HG02678 (cell line): ENCODE measurements around the gene SURF2.
A peak's percentile ranks its signal among the peaks of the same experiment; 100 is the strongest.

Source experiments
- ATAC-seq: cut with Tn5 transposase; IDR thresholded peaks from one replicate; pipeline ENCODE4 v1.9.1; 2021; ENCODE audit warnings: mild to moderate bottlenecking, moderate library complexity; ENCODE audit not compliant: unreplicated experiment

SURF2 gene

DNA sequence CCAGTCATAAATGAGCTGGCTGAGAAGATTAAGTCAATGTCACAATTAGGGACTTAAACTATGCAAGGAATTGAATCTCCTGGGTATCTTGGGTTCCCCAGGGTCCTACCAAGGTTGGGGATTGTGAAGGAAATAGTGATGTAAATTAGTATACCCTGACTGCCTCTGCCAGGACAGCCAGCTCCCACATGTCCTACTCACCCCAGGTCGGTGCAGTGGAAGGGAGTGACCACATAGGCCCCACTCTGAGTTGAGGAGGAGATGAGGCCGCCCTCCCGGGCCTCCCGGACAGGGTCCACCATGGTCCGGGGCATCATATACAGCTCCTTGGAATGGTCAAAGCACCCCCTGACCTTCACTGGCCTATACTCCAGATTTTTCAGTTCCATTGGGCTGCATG is 2.8 kb upstream of the SURF2 start:
- no peak for ATAC-seq

DNA sequence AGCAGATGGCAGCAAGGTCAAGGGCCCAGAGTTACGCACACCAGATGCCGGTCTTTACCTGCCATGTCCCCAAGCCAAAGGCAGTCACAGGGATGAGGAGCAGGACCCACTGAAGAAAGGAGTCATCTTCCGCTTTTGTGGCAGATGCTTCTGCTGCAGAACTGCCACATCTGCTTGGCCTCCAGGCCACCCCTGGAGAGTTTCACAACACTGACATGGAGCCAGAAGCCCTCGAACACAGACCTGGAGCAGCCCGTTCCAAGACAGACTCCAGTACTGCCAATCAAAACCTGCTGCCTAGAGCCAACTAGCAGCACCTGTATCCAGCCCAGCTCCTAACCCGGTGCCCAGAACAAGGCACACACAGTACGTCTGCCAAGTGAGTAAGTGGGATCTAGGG is 1.6 kb upstream of the SURF2 start:
- no peak for ATAC-seq

DNA sequence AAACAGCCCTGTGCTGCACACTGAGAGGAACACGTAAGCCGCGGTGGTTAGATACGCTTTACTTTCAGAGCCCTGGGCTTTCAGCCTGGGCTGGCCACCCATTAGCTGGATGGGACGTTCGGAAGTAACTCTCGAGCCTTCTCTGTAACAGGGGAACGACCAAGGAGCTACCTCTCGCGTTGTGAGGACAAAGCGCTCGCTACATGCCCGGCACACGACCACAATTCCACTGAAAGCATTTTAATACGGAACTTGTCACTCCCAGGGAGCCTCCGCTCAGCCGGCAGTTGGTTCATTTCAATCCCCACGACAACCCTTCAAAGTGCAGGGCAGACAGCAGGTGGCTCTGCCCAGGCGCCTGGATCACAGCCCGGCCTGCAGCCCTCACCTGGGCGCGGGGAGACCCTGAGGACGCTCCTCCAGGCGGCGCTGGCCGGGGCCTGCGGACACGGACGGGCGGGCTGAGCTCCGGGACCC is 431 bp upstream of the SURF2 start:
- peak; percentile 44 for ATAC-seq

DNA sequence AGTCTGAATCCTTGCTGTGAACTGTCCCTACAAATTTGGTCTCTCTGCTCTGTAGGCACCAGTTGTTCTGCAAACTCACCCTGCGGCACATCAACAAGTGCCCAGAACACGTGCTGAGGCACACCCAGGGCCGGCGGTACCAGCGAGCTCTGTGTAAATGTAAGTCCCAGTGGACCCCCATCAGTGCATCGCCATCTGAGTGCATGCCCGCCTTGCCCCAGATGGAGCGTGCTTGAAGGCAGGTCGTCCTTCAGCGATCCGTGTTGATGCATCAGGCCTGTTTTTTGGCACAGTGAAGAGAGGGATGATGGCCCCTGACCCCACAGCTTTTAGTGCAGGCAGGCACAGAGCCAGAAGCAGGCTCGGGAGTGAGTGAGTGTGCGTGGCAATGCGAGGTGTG is 1.3 kb downstream of the SURF2 start:
- ATAC-seq: no peak

DNA sequence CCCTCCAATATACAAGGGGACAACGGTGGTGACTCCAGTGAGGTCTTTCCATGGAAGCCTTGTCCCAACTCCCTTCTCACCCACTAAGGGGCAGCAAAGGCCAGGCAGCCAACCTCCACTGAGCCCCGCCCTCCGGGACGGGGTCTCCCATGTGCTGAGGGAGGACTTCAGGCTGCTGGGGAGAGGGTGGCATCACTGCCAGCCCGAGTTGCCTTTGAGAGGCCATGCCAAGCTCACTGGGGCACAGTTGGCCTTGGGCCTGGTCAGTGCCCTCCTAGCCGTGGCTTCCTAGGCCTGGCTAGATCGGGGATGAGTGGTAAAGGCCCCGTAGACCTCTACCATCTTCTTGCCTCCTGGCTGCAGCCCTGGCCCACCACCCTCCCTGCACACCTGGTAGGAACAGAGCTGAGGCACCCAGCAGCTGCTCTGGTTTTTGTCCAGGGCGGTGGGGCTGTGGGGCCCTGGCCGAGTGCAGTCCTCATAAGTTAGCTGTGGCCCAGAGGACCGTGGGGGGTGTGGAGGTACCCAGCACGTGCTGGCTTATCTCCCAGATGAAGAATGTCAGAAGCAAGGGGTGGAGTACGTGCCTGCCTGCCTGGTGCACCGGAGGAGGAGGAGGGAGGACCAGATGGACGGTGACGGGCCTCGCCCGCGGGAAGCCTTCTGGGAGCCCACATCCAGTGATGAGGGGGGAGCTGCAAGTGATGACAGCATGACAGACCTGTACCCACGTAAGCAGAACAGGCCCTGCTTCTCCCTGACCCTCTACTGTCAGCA is 3.2 kb downstream of the SURF2 start:
- no peak for ATAC-seq

DNA sequence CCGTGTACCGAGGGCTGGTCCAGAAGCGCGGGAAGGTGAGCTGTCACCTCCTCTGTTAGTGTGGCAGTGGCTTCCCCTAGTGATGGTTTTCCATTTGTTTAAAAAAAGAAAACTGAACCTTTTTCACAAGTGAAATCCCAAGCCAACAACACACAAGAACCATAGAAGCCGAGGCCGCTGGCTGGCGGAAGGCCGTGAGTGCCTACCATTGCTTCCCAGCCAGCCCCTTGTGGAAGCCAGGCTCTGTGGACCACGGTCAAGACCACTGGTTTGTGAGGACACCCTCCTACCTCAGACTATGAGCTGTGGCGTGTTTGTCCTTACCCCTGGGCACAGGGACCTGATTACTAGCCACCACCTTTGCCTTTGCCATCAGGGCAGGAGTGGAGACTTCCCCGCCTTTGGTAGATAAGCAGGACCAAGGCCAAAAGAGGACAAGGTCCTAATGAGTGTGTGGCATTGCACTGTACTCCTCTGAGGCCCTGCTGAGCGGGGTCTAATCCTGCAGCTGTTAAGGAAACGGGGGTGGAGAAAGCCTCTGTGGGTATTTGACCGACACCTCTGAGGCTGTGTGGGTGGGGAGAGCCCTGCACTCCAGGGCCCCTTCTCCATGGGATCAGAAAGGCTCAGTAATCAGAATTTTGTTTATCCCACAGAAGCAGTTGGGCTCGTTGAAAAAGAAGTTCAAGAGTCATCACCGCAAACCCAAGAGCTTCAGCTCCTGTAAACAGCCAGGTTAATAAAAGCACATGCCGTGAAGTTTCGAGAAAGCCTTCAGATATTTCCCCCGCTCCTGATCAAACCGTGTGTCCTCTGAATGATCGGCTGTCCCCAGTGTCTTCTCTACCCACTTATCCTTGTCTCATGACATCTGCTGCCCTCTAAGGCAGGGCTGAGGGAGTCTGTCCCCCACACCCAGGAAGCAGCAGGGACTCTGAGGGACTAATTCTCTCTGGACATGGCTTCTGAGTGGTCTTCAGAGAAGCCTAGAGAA is 4.3 kb downstream of the SURF2 start:
- no peak for ATAC-seq

DNA sequence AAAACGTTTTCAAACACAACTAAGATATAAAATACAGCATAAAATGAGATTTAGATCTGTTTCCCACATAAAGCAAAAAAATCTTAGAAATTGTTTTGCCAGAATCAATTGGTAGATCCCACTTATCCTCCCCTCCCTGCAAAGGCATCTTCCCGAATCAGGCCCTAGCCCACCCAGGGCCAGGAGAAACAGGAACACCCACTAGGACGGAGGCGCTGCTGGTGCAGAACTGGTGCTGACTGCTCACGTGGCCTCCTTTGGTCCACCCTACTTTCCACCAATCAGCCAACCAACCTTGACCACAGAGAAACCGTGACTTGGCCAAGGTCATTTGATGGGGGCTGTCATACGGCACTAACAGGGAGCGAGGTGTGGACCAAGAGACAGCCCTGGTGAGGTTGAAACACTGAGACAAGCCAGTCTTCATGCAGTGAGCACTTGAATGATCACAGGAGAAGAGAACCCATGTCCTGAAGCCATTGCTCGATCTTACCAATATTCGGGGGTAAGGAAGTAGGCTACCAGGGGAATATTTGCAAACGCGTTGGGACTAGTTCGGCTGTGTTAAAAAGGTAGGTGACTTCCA is 5.2 kb downstream of the SURF2 start:
- ATAC-seq: no peak

DNA sequence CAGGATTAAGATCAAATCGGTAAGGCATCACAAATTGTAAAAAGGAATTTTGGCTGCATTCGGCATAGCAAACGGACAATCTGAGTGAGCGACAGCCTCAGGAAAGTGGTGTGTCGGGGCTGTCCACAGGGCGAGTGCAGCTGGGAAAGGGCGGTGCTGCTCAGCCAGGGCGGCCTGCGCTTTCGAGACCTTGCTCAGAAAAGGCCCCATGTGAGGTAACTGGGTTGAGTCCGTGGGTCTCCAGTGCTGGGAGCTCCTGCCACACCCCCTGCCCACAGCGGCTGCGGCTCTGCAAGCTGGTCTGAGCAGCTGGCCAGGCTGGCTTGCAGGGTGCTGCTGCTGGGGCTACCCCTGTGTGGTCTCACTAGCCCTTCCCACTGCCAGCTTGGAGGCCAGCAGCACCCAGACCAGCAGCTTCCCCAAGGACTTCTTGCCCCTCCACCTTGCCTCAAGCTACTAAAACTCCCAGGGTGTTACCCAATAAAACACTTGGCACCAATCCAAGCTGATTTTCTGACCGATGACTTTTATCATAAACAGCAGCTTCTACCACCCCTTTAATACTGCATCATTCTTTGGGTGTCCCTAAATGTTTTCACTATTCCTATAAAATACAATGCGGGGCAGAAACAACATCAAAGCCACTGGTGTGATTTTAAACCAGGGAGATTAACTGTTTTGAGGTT is 6.2 kb downstream of the SURF2 start:
- ATAC-seq: no peak

DNA sequence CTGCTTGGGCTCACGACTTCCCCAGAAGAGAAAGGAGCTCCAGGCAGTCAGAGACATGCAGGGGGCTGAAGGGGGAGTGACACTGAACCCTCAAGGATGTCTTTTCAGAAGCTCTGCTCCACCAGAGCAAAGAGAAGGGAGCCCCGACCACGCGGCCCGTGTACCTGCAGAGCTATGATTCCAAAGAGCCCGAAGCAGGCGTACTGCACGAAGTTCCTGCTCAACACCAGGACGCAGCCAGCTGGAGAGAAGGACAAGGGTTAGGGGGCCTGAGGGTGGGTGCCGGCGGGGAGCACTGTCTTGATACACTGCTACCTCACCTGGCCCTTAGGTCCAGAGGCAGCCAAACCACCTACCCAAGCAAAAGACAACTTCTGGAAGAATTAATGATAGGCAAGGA is 10.1 kb downstream of the SURF2 start:
- ATAC-seq: no peak

DNA sequence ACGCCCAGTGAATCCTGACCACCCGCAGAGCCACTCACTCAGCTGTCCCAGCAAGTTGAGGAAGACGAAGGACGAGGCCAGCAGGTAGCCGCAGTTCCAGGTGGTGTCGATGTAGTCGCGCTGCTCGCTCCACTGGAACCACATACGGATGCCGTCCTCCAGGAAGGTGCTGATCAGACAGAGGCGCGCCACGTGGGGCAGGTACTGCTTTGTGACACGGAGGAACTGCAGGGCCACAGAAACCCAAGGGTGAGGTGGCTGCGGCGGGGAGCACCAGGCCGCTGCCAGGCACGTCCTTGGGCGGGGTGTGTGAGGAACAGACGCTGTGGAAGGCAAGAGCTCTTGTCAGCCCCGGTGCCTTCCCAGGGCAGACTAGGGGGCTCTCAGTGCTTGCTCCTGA is 10.9 kb downstream of the SURF2 start:
- no peak for ATAC-seq

DNA sequence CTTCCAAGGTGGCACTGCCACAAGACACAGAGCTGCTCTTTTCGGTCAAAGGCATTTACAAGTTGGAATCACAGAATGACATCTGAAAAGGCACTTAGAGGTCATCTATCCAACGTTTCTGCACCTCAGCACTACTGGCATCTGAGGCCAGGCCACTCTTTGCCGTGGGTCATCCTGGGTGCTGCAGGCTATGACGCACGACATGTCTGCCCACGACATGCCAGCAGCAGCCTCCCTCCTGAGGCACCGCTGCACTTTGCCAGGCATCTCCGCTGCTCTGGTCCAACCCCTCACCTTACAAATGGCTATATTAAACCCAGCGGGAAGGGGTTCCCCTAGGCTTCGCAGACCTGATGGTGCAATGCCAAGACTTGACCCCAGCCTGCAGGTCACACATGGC is 11.4 kb downstream of the SURF2 start:
- no peak for ATAC-seq

DNA sequence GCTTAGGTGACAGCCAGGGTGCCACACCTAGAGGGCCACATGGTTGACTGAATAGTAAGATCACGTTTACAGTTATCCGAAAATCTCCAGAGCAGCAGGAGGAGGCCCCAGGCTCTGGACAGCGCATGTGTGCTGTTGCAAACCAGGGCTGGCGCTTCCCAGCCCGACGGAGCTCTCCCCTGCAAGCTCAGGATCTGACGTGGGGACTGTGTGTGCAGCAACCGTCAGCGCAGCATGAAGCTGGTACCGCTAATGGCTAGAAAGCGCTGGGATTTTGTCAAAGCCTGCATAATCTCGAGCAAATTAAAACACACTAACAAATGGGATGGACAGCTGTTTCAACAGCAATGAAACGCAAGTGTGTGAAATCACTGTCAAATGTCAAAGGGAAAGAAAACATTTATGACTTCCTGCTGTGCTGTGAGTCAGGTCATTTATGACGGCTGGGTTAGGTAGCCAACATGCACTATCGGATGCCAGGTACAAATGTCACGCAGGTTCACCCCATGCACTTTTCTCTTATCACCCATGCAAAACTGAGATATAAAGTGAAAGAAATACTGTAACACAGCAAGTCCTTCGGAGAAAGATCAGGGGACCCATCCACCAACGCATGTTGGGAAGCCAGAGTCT is 12.0 kb downstream of the SURF2 start:
- ATAC-seq: no peak

DNA sequence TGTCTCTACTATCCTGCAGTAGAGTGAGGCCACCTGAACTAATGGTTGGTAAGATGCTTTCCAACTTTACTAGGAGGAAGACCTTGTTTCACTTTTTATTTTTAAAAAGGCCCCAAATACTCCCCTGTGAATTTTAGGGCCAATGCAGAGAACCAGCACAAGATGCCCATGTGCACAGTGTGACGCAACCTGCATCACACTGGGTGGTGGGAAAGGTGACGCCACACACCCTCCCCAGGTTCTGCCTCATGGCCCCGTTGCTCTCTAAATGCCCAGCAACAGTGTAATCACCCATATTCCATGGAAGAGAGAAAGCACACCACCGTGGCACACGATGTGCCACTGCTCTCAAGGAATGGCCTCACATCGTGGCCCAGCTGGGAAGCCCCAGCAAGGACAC is 13.1 kb downstream of the SURF2 start:
- no peak for ATAC-seq

DNA sequence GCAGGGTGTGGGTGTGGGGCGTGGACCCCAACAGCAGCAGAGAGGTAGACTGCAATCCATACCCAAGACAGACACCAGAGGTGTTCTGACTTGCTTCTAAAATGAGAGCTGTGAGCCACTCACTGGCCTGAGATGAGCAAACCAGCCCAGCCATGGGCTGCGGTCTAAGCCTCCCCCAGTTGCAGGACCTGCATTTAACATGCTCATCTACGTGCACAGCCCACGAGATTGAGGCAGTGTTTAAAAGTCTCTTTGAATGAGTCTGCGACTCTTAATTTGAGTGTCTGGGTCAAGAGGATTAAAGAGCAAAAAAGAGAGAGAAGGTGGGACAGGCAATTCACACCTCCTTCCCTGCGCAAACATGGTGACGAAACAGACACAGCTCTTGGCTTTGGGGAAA is 13.6 kb downstream of the SURF2 start:
- ATAC-seq: no peak

DNA sequence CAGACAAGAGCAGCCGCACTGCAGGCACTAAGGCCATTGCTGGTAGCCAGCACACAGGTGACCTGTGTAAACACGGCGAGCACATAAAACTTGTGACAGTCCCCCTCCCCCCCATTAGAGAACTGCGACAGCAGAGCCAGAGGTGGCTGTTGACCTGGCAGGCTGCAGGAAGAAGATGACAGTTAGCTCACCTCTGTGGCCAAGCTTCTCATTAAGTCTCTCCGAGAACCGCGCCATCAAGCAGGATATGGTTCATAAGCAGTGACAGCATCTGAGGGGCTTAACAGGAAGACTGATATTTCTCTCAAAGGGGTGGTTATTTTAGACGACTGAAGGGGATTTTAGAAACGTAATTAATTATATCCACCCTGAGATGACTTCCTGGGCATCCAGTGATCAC is 14.3 kb downstream of the SURF2 start:
- no peak for ATAC-seq

DNA sequence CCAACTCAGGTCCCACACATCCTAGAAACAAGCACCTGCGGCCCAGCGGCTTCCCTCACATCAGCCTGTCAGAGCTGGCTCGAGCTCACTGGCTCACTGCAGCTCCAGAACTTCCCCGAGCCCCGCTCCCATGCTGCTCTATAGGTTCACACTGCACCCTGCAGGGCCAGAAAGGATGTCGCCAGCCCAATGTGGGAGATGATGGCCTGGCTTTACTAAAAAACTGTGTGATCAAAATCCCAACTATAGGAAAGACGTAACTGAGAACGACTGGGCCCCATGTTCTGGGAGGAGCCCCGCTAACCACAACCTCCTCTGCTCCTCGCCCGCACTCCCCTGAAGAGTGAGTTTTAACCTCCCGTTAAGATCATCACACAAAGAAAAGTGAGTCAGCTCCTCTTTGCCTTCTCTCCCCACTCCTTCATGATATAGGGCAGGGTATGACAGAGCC is 14.9 kb downstream of the SURF2 start:
- ATAC-seq: no peak

DNA sequence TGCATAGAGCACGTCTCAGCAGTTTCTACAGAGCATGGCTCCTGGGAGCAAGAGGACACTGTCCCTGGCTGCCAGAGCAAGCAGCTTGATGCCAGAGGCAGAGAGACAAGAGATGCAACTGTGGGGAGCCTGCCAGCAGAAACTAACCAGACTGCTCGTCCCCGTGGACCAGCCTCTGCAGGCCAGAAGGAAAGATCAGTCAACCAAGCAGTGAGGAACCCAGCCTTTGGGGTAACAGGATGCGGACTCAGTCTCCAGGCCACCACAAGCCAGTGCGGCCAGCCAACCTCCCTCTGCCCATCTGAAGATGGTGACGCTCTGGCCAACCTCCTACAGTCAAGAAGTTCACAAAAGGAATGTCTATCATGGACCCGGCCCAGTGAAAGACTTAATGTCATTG is 15.8 kb downstream of the SURF2 start:
- no peak for ATAC-seq

DNA sequence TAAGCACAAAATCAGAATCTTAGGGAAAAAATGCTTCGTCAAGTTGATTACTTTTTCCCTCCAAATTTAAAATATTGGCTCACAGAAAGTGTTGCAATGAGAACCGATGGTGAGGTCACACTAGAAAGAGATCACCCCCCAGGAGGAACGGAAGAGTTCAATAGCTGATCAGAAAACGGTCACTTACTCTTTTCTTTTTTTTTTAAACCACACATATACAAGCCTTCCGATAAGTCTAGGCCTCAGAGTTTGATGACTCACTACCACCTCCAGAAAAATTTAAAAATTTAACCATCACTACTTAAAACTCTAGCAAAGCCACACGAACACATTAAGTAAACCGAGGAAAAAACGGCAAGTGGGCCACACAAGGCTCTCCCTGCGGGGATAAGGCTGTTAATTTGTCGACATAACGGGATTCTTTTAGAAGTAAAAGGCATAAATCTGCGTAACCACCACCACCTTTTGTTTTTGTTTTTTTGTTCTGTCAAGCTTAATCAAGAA is 18.3 kb downstream of the SURF2 start:
- no peak for ATAC-seq

DNA sequence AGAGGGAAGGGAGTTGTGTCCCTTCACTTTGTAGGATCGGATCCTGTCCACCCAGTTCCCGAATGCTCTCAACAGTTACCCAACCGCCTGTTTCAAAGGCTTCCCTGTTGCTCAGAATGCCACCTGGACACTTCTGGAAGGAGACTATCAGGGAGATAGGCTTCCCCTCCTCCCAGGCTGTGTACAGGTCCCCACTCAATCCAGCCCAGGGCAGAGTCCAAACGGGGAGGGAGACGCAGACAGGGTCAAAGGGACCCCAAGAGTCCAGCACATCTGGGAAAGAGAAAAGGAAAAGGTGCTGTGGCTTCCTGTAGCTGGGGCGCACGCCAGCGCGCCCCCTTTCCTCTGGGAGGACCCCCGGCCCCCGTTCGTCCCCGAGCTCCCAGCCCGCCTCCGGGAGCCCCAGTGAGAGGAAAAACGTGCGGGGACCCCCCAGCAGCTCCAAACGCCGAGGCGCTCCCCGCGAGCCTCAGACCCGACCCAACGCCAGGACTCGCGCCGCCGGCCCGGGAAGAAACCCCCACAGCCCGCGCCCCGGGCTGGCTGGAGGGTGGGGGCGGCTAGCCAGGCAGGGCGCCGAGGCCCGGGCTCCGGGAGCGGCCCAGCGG is 18.9 kb downstream of the SURF2 start:
- ATAC-seq: peak; percentile 9
